A375 (cell line): ENCODE measurements around the gene PNLIPRP3. TPM values are rescaled to one million over a fixed set of nuclear protein-coding genes. Genes with fewer than 3 reads are reported as not detected.

Experiments used
- small RNA-seq: library from RNA; depleted of rRNA; stranded (forward); fragments of <200 nt; gene quantifications from one replicate; pipeline ENCODE3, GENCODE V24; 2014
- total RNA-seq: library from RNA; depleted of rRNA; stranded (reverse); fragments of >200 nt; shearing (Covaris generic); gene quantifications from 2 replicates; pipeline ENCODE4 v1.2.3, GENCODE V29; 2014; rRNA removed

PNLIPRP3 gene
- total RNA-seq, result 0.03 TPM in 1 of 2 replicates, not detected in the other

GRCh38 chr10:116427671-116428070 lies at the start of gene PNLIPRP3:
Gene PNLIPRP3 (plus strand): TSS chr10:116427847. CDS start chr10:116428013, 166 bp downstream.

Small RNA genes lying within 50 kb of the gene (small RNA-seq; reads per million reads assigned to genes)
- gene SNRPGP6, result not detected

Other genes starting within 250 kb of the PNLIPRP3 start
- gene GFRA1, start 154.6 kb upstream of the PNLIPRP3 start, total RNA-seq, result 0.34 and 0.58 TPM in 2 replicates
- gene CCDC172, start 103.4 kb upstream of the PNLIPRP3 start, total RNA-seq, result not detected in 2 replicates
- not detected in 2 replicates for gene PNLIP, start 118.1 kb downstream of the PNLIPRP3 start, total RNA-seq
- not detected in 2 replicates for gene PNLIPRP1, start 163.1 kb downstream of the PNLIPRP3 start, total RNA-seq
- gene PNLIPRP2, start 193.1 kb downstream of the PNLIPRP3 start, total RNA-seq, result not detected in 2 replicates